ENCODE results near the gene RABGEF1. TPM values are rescaled to one million over a fixed set of nuclear protein-coding genes. Genes with fewer than 3 reads are reported as not detected.

The RABGEF1 gene
- 54.3 and 69.7 TPM in 2 replicates for total RNA-seq

GRCh38 chr7:66740302-66740979 is at the start of gene RABGEF1:
Gene RABGEF1 (plus strand): TSS chr7:66740733. CDS start chr7:66771900, 31,167 bp downstream.

Small RNAs within 50 kb of the gene (small RNA-seq; reads per million reads assigned to genes)
- not detected for gene AC027644.2 (ENCODE audit: low replicate concordance)

Other genes starting within 250 kb of the RABGEF1 start
- gene KCTD7, start 111.9 kb upstream of the RABGEF1 start, total RNA-seq: 8.6 and 14.2 TPM in 2 replicates
- 112 and 158 TPM in 2 replicates for gene TMEM248, start 180.5 kb downstream of the RABGEF1 start, total RNA-seq

Measured in placental pericyte (primary cell).